Keratinocyte (primary cell): Measurements from ENCODE around the gene NPS. TPM values are rescaled to one million over a fixed set of nuclear protein-coding genes. Genes with fewer than 3 reads are reported as not detected.

Source experiments
- DNase-seq: peaks from one replicate; pipeline ENCODE4 v3.0.0-alpha.2; 2011; ENCODE audit warnings: low read depth, missing footprints, low spot score
- FAIRE-seq: peaks from 2 replicates; lab custom pipeline; 2011; peaks lifted over from hg19 to GRCh38; lab: Jason Lieb, UNC
- H2AFZ ChIP-seq: 2 replicates; pipeline ENCODE4 v1.6.0; 2012; ENCODE audit warnings: low read length, control low read depth, inconsistent platforms; ENCODE audit not compliant: control insufficient read depth
- H3K27ac ChIP-seq: 2 replicates; pipeline ENCODE4 v1.5.1; 2011; ENCODE audit warnings: low read length; ENCODE audit not compliant: control insufficient read depth, insufficient read depth
- H3K27me3 ChIP-seq: 3 replicates; pipeline ENCODE4 v1.6.0; 2011; ENCODE audit warnings: low read length; ENCODE audit not compliant: control insufficient read depth, insufficient read depth; ENCODE audit errors: extremely low read depth
- H3K36me3 ChIP-seq, 2 experiments: 2 replicates in 1 of 2; 3 replicates in 1 of 2; pipeline ENCODE4 v1.5.1; 2011; ENCODE audit warnings: low read length in 2 of 2, mild to moderate bottlenecking in 1 of 2; ENCODE audit not compliant: control insufficient read depth in 2 of 2, insufficient read depth in 2 of 2; ENCODE audit errors: extremely low read depth in 1 of 2
- H3K4me1 ChIP-seq: 3 replicates; pipeline ENCODE4 v1.5.1; 2011; ENCODE audit warnings: low read length; ENCODE audit not compliant: control insufficient read depth, insufficient read depth; ENCODE audit errors: extremely low read depth
- H3K4me2 ChIP-seq: 3 replicates; pipeline ENCODE4 v1.6.0; 2011; ENCODE audit warnings: low read depth, low read length; ENCODE audit not compliant: control insufficient read depth, insufficient read depth; ENCODE audit errors: extremely low read depth
- H3K4me3 ChIP-seq, 3 experiments: fragments of 200-600 bp in 1 of 3; sonication (generic) in 1 of 3; 2 replicates in 2 of 3; 3 replicates in 1 of 3; pipeline ENCODE4 v1.5.1; 2011 to 2016; ENCODE audit warnings: low read length in 3 of 3, mild to moderate bottlenecking in 3 of 3, control low read depth in 2 of 3, inconsistent platforms in 1 of 3, low read depth in 1 of 3, mixed read lengths in 1 of 3, mixed run types in 1 of 3, moderate library complexity in 1 of 3; ENCODE audit not compliant: control insufficient read depth in 2 of 3, insufficient read depth in 2 of 3; ENCODE audit errors: extremely low read depth in 1 of 3
- H3K79me2 ChIP-seq: 2 replicates; pipeline ENCODE4 v1.6.0; 2012; ENCODE audit warnings: low read length; ENCODE audit not compliant: control insufficient read depth, insufficient read depth
- H3K9ac ChIP-seq: 3 replicates; pipeline ENCODE4 v1.6.0; 2011; ENCODE audit warnings: low read length; ENCODE audit not compliant: control insufficient read depth, insufficient read depth; ENCODE audit errors: extremely low read depth
- H3K9me1 ChIP-seq: 3 replicates; pipeline ENCODE4 v1.6.0; 2011; ENCODE audit warnings: low read length; ENCODE audit not compliant: control insufficient read depth, insufficient read depth; ENCODE audit errors: extremely low read depth
- H3K9me3 ChIP-seq: 2 replicates; pipeline ENCODE4 v1.5.1; 2012; ENCODE audit warnings: low read depth, low read length; ENCODE audit not compliant: control insufficient read depth
- H4K20me1 ChIP-seq: 3 replicates; pipeline ENCODE4 v1.6.0; 2011; ENCODE audit warnings: low read length; ENCODE audit not compliant: control insufficient read depth, insufficient read depth; ENCODE audit errors: extremely low read depth
- EZH2 ChIP-seq: IDR thresholded peaks from one replicate; pipeline ENCODE4 v1.6.1; 2012; ENCODE audit warnings: inconsistent platforms, mild to moderate bottlenecking, low read length, moderate library complexity
- dilution Hi-C: fragments of 300-500 bp; cut with MboI; formaldehyde crosslinking; loops from one replicate; pipeline ENCODE4 v1.7.0; 2020; ENCODE audit warnings: low sequenced_read_pairs; ENCODE audit not compliant: extremely low pct_ligation_motif_present
- polyA plus RNA-seq, 5 experiments: library from polyadenylated mRNA; depleted of rRNA in 3 of 5; stranded (reverse) in 3 of 5; stranded (forward) in 1 of 5; unstranded in 1 of 5; fragments of >200 nt; gene quantifications; 1 replicate in 1 of 5; 2 replicates in 3 of 5; 3 replicates in 1 of 5; pipeline versions ENCODE4 v1.2.1 to v1.2.3, GENCODE V29; 2011 to 2012; ENCODE audit warnings: missing spikeins in 2 of 5, low read depth in 1 of 5, low replicate concordance in 1 of 5
- TF ChIP-seq, protein P1 (sequence below), 3 experiments: IDR thresholded peaks in 1 of 3; conservative IDR thresholded peaks in 1 of 3; optimal IDR thresholded peaks in 1 of 3; 2 replicates in 2 of 3; 3 replicates in 1 of 3; pipeline versions ENCODE3 to v1.5.1; 2011; ENCODE audit warnings: low read length in 3 of 3, mild to moderate bottlenecking in 3 of 3, moderate library complexity in 2 of 3, control low read depth in 1 of 3, inconsistent platforms in 1 of 3; ENCODE audit not compliant: insufficient read depth in 2 of 3; ENCODE audit errors: extremely low read depth in 1 of 3

NPS gene
- polyA plus RNA-seq, 1 donor (not counting 4 experiments of a cell fraction or from before 2014, with no cell fraction given) = not detected

DNA sequence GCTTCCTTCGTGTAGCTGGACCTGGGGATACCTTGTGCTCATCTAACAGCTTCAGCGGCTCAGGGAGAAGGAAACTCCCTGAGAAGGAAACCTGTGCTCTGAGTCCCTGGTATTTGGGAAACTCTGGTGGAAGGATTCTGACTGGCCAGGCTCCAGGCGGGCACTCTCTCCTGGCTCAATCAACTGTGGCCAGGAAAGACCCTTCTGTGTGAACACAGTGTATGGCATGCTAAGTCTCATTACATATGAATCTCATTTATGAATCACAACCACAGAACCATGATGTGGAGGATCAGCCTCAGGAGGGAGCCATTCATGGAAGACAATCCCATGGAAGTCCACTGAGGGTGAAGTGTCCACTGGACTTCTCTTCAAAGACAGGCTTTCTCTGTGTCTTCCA lies 20.9 kb downstream of the NPS start:
- no peak overlapping the region for H2AFZ ChIP-seq
- no peaks in the 10 kb centered on the region for H3K9me3 ChIP-seq
- dilution Hi-C loops = no loop called here

DNA sequence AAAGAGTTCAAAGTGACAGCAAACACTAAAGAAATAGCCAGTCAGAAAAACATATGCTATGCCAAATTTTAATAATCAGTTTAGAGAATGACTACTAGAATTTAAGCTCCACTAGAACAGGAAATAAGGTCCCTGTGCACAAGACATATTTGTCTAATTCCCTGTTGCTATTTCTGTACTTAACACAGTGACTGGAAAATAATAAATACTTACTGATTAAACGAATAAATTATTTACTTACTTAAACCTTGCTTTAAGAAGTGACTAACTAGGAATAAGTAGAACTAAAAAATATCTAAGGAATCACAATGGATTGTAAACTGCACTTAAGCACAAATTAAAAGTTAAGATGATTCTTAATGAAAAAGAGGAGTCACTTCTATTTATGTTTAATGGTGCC lies 22.3 kb downstream of the NPS start:
- Histone ChIP-seq H3K36me3 (no peaks in the 10 kb centered on the region), H4K20me1 (no peaks in the 10 kb centered on the region), H3K4me3 (no peak overlapping the region), H3K27ac (no peak overlapping the region), H3K79me2 (no peaks in the 10 kb centered on the region), H3K9ac (no peak overlapping the region), H3K4me1 (no peaks in the 10 kb centered on the region), H3K9me1 (no peaks in the 10 kb centered on the region), H3K4me2 (no peak overlapping the region), H3K27me3 (no peaks in the 10 kb centered on the region), H2AFZ (no peak overlapping the region), H3K9me3 (no peaks in the 10 kb centered on the region)
- FAIRE-seq (no peak), DNase-seq (no peak)
- dilution Hi-C loops = no loop called here
- TF ChIP-seq, protein P1, sequence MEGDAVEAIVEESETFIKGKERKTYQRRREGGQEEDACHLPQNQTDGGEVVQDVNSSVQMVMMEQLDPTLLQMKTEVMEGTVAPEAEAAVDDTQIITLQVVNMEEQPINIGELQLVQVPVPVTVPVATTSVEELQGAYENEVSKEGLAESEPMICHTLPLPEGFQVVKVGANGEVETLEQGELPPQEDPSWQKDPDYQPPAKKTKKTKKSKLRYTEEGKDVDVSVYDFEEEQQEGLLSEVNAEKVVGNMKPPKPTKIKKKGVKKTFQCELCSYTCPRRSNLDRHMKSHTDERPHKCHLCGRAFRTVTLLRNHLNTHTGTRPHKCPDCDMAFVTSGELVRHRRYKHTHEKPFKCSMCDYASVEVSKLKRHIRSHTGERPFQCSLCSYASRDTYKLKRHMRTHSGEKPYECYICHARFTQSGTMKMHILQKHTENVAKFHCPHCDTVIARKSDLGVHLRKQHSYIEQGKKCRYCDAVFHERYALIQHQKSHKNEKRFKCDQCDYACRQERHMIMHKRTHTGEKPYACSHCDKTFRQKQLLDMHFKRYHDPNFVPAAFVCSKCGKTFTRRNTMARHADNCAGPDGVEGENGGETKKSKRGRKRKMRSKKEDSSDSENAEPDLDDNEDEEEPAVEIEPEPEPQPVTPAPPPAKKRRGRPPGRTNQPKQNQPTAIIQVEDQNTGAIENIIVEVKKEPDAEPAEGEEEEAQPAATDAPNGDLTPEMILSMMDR (optimal IDR thresholded peaks at IDR 0.05 in 1 of 3, IDR thresholded peaks at IDR 0.05 in 1 of 3, conservative IDR thresholded peaks at IDR 0.05 in 1 of 3; ENCODE audit: extremely low read depth in 1 of 3, insufficient read depth in 2 of 3, low read length in 3 of 3) = no peak
- no peak for TF ChIP-seq EZH2

More for the DNA sequence above, 20.9 kb downstream of the NPS start:
- Histone ChIP-seq H3K9me1 (no peaks in the 10 kb centered on the region), H3K27me3 (no peaks in the 10 kb centered on the region), H3K79me2 (no peaks in the 10 kb centered on the region), H4K20me1 (no peaks in the 10 kb centered on the region), H3K4me1 (no peaks in the 10 kb centered on the region), H3K4me2 (no peak overlapping the region), H3K36me3 (no peaks in the 10 kb centered on the region), H3K4me3 (no peak overlapping the region), H3K27ac (no peak overlapping the region), H3K9ac (no peak overlapping the region)
- DNase-seq = no peak
- TF ChIP-seq, protein P1 (optimal IDR thresholded peaks at IDR 0.05 in 1 of 3, IDR thresholded peaks at IDR 0.05 in 1 of 3, conservative IDR thresholded peaks at IDR 0.05 in 1 of 3; ENCODE audit: extremely low read depth in 1 of 3, insufficient read depth in 2 of 3, low read length in 3 of 3) = no peak
- no peak for TF ChIP-seq EZH2
- FAIRE-seq = no peak
